ENCODE data around the gene HS3ST5.

DNA sequence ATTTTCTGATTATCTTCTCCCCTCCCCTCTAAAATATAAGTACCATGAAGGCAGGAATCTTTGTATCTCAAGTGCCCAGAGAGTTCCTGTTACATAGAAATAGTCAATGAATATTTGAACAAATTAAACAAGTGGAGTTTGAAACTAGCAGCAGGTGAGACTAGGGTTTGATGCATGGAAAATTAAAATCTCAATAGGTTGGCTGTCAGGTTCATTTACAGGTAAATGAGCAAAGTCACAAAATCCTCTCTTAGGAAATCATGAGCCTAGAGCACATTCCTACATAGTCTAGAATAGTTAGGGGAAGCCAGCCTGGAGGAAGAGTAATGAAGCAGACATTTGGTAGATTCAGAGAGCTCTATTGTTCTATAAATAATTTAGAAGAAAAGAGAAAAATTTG, 140.4 kb downstream of the HS3ST5 start:
- TF ChIP-seq POLR2A (IDR thresholded peaks at IDR 0.05), result no peak
- no peak for TF ChIP-seq POLR2AphosphoS5 (IDR thresholded peaks at IDR 0.05)
- TF ChIP-seq, protein P1, sequence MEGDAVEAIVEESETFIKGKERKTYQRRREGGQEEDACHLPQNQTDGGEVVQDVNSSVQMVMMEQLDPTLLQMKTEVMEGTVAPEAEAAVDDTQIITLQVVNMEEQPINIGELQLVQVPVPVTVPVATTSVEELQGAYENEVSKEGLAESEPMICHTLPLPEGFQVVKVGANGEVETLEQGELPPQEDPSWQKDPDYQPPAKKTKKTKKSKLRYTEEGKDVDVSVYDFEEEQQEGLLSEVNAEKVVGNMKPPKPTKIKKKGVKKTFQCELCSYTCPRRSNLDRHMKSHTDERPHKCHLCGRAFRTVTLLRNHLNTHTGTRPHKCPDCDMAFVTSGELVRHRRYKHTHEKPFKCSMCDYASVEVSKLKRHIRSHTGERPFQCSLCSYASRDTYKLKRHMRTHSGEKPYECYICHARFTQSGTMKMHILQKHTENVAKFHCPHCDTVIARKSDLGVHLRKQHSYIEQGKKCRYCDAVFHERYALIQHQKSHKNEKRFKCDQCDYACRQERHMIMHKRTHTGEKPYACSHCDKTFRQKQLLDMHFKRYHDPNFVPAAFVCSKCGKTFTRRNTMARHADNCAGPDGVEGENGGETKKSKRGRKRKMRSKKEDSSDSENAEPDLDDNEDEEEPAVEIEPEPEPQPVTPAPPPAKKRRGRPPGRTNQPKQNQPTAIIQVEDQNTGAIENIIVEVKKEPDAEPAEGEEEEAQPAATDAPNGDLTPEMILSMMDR (IDR thresholded peaks at IDR 0.05), result no peak

Data from breast epithelium (tissue), 3 donors.